Lung (tissue), 12 donors: ENCODE measurements around the gene CREB3L4. TPM values are rescaled to one million over a fixed set of nuclear protein-coding genes. Genes with fewer than 3 reads are reported as not detected.

ENCODE experiments used
- ATAC-seq: fragments of 200-7000 bp; cut with Tn5 transposase; one replicate; pipeline ENCODE4 v1.9.1; 2020; ENCODE audit warnings: moderate number of reproducible peaks; ENCODE audit not compliant: insufficient read depth, low FRiP score
- DNase-seq, 3 donors: peaks; one replicate each; pipeline ENCODE4 v3.0.0-alpha.2; 2013 to 2017
- H3K27ac ChIP-seq, 2 donors: one replicate each; pipeline ENCODE4 v1.5.1; 2013; ENCODE audit warnings: mild to moderate bottlenecking in 2 of 2, moderate library complexity in 2 of 2, control low read depth in 1 of 2, inconsistent platforms in 1 of 2, low read depth in 1 of 2, low read length in 1 of 2
- H3K27me3 ChIP-seq, 3 donors: one replicate each; pipeline ENCODE4 v1.5.1; 2013; ENCODE audit warnings: low read length in 2 of 3; ENCODE audit not compliant: control insufficient read depth in 3 of 3, insufficient read depth in 3 of 3
- H3K36me3 ChIP-seq, 4 donors: one replicate each; pipeline ENCODE4 v1.5.1; 2013; ENCODE audit warnings: low read length in 4 of 4, mild to moderate bottlenecking in 1 of 4, moderate library complexity in 1 of 4; ENCODE audit not compliant: control insufficient read depth in 4 of 4, insufficient read depth in 4 of 4
- H3K4me1 ChIP-seq, 5 donors: one replicate each; pipeline ENCODE4 v1.5.1; 2013; ENCODE audit warnings: low read length in 5 of 5, mild to moderate bottlenecking in 2 of 5, moderate library complexity in 1 of 5; ENCODE audit not compliant: control insufficient read depth in 5 of 5, insufficient read depth in 5 of 5
- H3K4me3 ChIP-seq: one replicate; pipeline ENCODE4 v1.5.1; 2013; ENCODE audit warnings: mild to moderate bottlenecking, control low read depth, moderate library complexity
- H3K9ac ChIP-seq, 2 donors: one replicate each; pipeline ENCODE4 v1.5.1; 2013; ENCODE audit warnings: low read length in 2 of 2, control low read depth in 1 of 2; ENCODE audit not compliant: insufficient read depth in 1 of 2
- H3K9me3 ChIP-seq, 4 donors: one replicate each; pipeline ENCODE4 v1.5.1; 2013; ENCODE audit warnings: low read length in 3 of 4, mild to moderate bottlenecking in 1 of 4, moderate library complexity in 1 of 4; ENCODE audit not compliant: control insufficient read depth in 4 of 4, insufficient read depth in 3 of 4
- WGBS, 2 donors: extraction: QIAGEN DNeasy Blood & Tissue Kit; methylation state at CpG; one replicate each; pipeline ENCODE4 v1.1.7; 2013; 5-methylcytosine and 5-hydroxymethylcytosine counted together
- polyA plus RNA-seq, 2 donors: library from polyadenylated mRNA; stranded (reverse); fragments of 200-250 nt; gene quantifications; one replicate each; pipeline ENCODE4 v1.2.1, GENCODE V29; 2013
- total RNA-seq, 2 donors: library from RNA; depleted of rRNA in 1 of 2; stranded (reverse); fragments of >200 nt in 1 of 2; gene quantifications; one replicate each; pipeline ENCODE4 v1.2.1, GENCODE V29; 2014 to 2021
- TF ChIP-seq, protein P1 (sequence below): IDR thresholded peaks from 2 replicates; pipeline ENCODE4 v1.5.1; 2012; ENCODE audit warnings: mild to moderate bottlenecking; ENCODE audit errors: control extremely low read depth, extremely low read depth
- donor health status: control.
- donor health status: control.
- donor health status: Bipolar disorder and iron deficiency.
- donor health status: healthy.
- donor health status: DM: yes; HTN: yes; CAD: no.

Gene CREB3L4
- total and polyA plus RNA-seq, 4 donors = 9.5 to 21.8 (median 13.6) TPM

DNA sequence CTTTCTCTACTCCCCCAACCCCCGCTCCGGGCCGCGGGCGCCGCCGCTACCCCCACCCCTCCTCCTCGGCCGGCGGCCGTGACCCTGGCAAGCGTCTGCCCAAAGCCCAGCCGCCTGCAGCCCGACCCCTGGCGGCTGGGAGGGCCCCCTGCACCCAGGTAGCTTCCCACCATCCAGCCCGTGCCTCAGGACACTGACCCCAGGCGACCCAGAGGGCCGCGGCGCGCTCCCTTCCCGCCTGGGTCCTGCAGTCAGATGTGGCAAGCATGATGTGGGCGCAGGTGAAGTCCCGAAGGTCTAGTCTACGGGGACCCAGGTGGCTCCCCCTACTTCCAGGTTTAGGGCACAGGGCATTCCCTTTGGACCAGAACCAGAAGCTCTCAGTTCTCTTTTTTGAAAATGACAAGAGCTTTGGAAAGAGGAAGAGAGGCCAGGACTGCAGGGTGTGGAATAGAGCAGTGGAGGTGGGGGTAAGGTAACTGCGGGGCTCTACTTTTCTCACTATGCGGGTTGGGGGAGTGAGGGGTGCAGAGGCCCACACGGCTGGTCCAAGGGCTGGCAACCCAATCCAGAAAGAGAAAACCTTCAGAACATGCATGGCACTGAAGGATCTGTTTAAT is 21.0 kb upstream of the CREB3L4 start, which contains the start of gene DENND4B:
DENND4B (minus strand) TSS at position 97 of the 620 bp plus-strand sequence. CDS start 2,344 bp downstream, outside the sequence.
- no peaks in the 10 kb centered on the region for H3K27me3 ChIP-seq
- WGBS, 2 donors = 7 to 9% methylated on average over 28 of the region's 28 CpGs

DNA sequence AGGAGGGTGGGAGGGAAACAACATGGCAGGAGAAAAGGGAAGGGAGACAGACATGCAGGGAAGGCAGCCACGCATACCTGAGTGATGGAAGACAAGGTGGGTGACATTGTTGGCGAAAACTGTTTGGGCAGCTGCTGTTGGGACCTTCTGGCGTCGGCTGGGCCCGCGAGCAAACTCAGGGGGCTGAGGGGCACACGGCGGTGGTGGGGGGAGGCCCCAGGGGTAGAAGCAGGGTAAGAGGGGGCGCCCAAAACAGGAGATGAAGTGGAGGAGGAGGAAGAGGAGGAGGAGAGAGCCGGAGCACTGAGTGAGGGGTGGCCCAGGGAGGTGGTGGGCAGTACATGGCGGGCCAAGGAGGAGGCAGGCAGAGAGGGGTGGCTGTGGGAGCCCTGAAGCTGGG is 16.5 kb upstream of the CREB3L4 start:
- Histone ChIP-seq H3K9me3 (no peaks in the 10 kb centered on the region), H3K36me3 (peaks cover 14 to 51% (median 34%) of the 10 kb centered on the region in 4 donors), H3K4me1 (peaks cover 0 to 7% (median 4%) of the 10 kb centered on the region in 5 donors), H3K27me3 (no peaks in the 10 kb centered on the region), H3K27ac (no peak overlapping the region), H3K9ac (no peak overlapping the region), H3K4me3 (no peak overlapping the region)
- DNase-seq (no peak), ATAC-seq (no peak)
- TF ChIP-seq, protein P1, sequence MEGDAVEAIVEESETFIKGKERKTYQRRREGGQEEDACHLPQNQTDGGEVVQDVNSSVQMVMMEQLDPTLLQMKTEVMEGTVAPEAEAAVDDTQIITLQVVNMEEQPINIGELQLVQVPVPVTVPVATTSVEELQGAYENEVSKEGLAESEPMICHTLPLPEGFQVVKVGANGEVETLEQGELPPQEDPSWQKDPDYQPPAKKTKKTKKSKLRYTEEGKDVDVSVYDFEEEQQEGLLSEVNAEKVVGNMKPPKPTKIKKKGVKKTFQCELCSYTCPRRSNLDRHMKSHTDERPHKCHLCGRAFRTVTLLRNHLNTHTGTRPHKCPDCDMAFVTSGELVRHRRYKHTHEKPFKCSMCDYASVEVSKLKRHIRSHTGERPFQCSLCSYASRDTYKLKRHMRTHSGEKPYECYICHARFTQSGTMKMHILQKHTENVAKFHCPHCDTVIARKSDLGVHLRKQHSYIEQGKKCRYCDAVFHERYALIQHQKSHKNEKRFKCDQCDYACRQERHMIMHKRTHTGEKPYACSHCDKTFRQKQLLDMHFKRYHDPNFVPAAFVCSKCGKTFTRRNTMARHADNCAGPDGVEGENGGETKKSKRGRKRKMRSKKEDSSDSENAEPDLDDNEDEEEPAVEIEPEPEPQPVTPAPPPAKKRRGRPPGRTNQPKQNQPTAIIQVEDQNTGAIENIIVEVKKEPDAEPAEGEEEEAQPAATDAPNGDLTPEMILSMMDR = no peak
- 94 to 96% methylated on average over 11 of the region's 11 CpGs for WGBS, 2 donors

More for the DNA sequence above, 21.0 kb upstream of the CREB3L4 start, which contains the start of gene DENND4B:
- DNase-seq = peak; percentile 84 to 88 (median 85)
- Histone ChIP-seq H3K4me1 (peaks cover 0 to 14% (median 8%) of the 10 kb centered on the region in 5 donors), H3K9me3 (no peaks in the 10 kb centered on the region), H3K4me3 (peak within 1 kb of the TSS; percentile 75), H3K9ac (peak within 1 kb of the TSS; percentile 55 to 76), H3K36me3 (peaks cover 7 to 39% (median 35%) of the 10 kb centered on the region in 4 donors), H3K27ac (peak within 1 kb of the TSS; percentile 97 to 99)
- peak; percentile 87 for ATAC-seq
- TF ChIP-seq, protein P1 = peak; percentile 64

DNA sequence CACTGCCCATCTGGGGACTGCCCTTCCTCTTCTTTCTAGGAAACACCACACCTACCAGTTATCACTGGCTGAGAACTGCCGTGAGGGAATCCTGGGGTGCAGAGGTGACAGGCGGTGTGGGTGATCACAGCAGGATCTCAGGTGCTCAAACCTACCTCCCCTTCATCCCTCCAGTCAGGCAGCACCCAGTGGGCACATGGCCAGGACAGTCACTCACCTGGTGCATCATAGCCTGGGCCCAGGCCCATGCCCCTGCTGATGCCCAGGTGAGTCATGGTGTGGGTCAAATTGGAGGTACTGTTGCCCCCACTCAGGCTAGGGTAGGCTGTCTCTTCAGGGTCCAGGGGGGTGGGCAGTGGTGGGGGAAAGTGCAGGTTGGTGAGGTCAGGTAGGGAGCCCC is 15.9 kb upstream of the CREB3L4 start:
- no peak for DNase-seq
- ATAC-seq = no peak
- 97 to 100% methylated on average over 2 of the region's 2 CpGs for WGBS, 2 donors
- TF ChIP-seq, protein P1 = no peak
- peaks cover 14 to 51% (median 34%) of the 10 kb centered on the region in 4 donors for H3K36me3 ChIP-seq
- H3K27me3 ChIP-seq = no peaks in the 10 kb centered on the region
- peaks cover 0 to 10% (median 6%) of the 10 kb centered on the region in 5 donors for H3K4me1 ChIP-seq
- no peak overlapping the region for H3K4me3 ChIP-seq
- no peaks in the 10 kb centered on the region for H3K9me3 ChIP-seq
- H3K27ac ChIP-seq = no peak overlapping the region
- H3K9ac ChIP-seq = no peak overlapping the region
